A549 (cell line): ENCODE results near the gene NEXN.

Experiments
- KDM5A ChIP-seq: fragments of 200-600 bp; sonication (generic); IDR thresholded peaks from 2 replicates; pipeline ENCODE4 v1.6.1; 2016; ENCODE audit warnings: antibody characterized with exemption, mild to moderate bottlenecking
- POLR2A ChIP-seq: IDR thresholded peaks from 2 replicates; pipeline ENCODE4 v1.6.1; 2012; ENCODE audit warnings: mild to moderate bottlenecking, low read length

GRCh38 chr1:77983997-77984355, 95.6 kb downstream of the NEXN start:
- TF ChIP-seq KDM5A (no peak), POLR2A (no peak)
